Heart left ventricle (tissue), 16 donors: ENCODE results near the gene CNDP1. TPM values are rescaled to one million over a fixed set of nuclear protein-coding genes. Genes with fewer than 3 reads are reported as not detected.

Experiments used
- ATAC-seq, 4 donors: fragments of 200-7000 bp; cut with Tn5 transposase; one replicate each; pipeline ENCODE4 v1.9.1; 2020 to 2022; ENCODE audit warnings: moderate library complexity in 4 of 4, mild to moderate bottlenecking in 3 of 4, moderate number of reproducible peaks in 1 of 4
- DNase-seq, 5 donors: peaks; one replicate each; pipeline ENCODE4 v3.0.0-alpha.2; 2020
- H3K27ac ChIP-seq, 12 donors: fragments of 200-600 bp; sonication (generic) in 4 of 12; one replicate each; pipeline versions ENCODE4 v1.5.0 to v1.8.0; 2016 to 2022; ENCODE audit warnings: mild to moderate bottlenecking in 2 of 12
- H3K27me3 ChIP-seq, 9 donors: fragments of 200-600 bp; sonication (generic) in 2 of 9; one replicate each; pipeline versions ENCODE4 v1.5.1 to v1.8.0; 2016 to 2022; ENCODE audit warnings: mild to moderate bottlenecking in 3 of 9
- H3K36me3 ChIP-seq, 9 donors: fragments of 200-600 bp; sonication (generic) in 2 of 9; one replicate each; pipeline versions ENCODE4 v1.5.0 to v1.8.0; 2018 to 2022; ENCODE audit warnings: mild to moderate bottlenecking in 2 of 9
- H3K4me1 ChIP-seq, 12 donors: fragments of 200-600 bp; sonication (generic) in 4 of 12; one replicate each; pipeline versions ENCODE4 v1.5.0 to v1.8.0; 2016 to 2022; ENCODE audit warnings: mild to moderate bottlenecking in 3 of 12
- H3K4me3 ChIP-seq, 12 donors: fragments of 200-600 bp; sonication (generic) in 4 of 12; one replicate each; pipeline versions ENCODE4 v1.5.0 to v1.8.0; 2017 to 2022; ENCODE audit warnings: mild to moderate bottlenecking in 9 of 12, moderate library complexity in 4 of 12
- H3K9me3 ChIP-seq, 12 donors: fragments of 200-600 bp; sonication (generic) in 4 of 12; one replicate each; pipeline versions ENCODE4 v1.5.0 to v1.8.0; 2016 to 2022; ENCODE audit warnings: mild to moderate bottlenecking in 1 of 12
- POLR2A ChIP-seq, 2 donors: fragments of 450-650 bp; IDR thresholded peaks; one replicate each; pipeline ENCODE4 v1.6.1; 2017; ENCODE audit warnings: antibody characterized with exemption in 2 of 2, mild to moderate bottlenecking in 2 of 2, moderate library complexity in 2 of 2
- WGBS, 4 donors: extraction: QIAGEN DNeasy Blood & Tissue Kit in 2 of 4; methylation state at CpG; one replicate each; pipeline versions ENCODE4 v1.1.5 to v1.1.7; 2013 to 2018; 5-methylcytosine and 5-hydroxymethylcytosine counted together
- intact Hi-C, 10 donors: fragments of 100-400 bp; cut with DNase I; formaldehyde crosslinking; loops; one replicate each; pipeline versions ENCODE4 v1.11.1 to v1.14.2; 2022
- polyA plus RNA-seq, 2 donors: library from polyadenylated mRNA; stranded (reverse); fragments of 200-250 nt; gene quantifications; one replicate each; pipeline ENCODE4 v1.2.3, GENCODE V29; 2013
- total RNA-seq, 9 donors: library from RNA; depleted of rRNA in 2 of 9; stranded (reverse); fragments of >200 nt in 2 of 9; fragmentation: NEBNext Ultra II Directional in 3 of 9; extraction: Animal tissue kit (Norgen Biotek cat#: 25700) in 3 of 9; gene quantifications; one replicate each; pipeline versions ENCODE4 v1.1.0 to v1.2.4, GENCODE V29; 2016 to 2023
- TF ChIP-seq, protein P1 (sequence below), 12 donors: fragments of 200-600 bp; sonication (generic) in 4 of 12; IDR thresholded peaks; one replicate each; pipeline versions ENCODE4 v1.5.0 to v1.8.0; 2018 to 2022; ENCODE audit warnings: antibody characterized with exemption in 12 of 12, mild to moderate bottlenecking in 5 of 12
- donor health status: ischemic (EF 13 %, LVEDD 7.1; RV severe dilation, severe dysfunction).
- donor health status: healthy with polysubstance abuse.
- donor health status: DM: no; HTN: yes; CAD: no.
- donor health status: DM: no; HTN: no; CAD: no.
- donor health status: ischemic (EF 25% LVEDD 6.9; RV normal size, moderate dysfunction).
- donor health status: ischemic (EF 25% LVEDD 5.7; RV mildly dilated, moderate dysfunction).
- donor health status: healthy.
- donor health status: DM: yes; HTN: yes; CAD: no.
- donor health status: ischemic (EF 35%, LVEDD 5.7; RV mildly dilated, moderate dysfunction).
- donor health status: nonischemic (EF 11% LVEDD 7.7; RV severe dilation, severe dysfunction).
- donor health status: DM: yes; HTN: yes; CAD: no.
- donor health status: PGD.
- donor health status: ischemic (EF 29% LVEDD 5.4; RV normal size, mild dysfunction).
- donor health status: nonischemic (EF 23%, LVEDD 6.1; RV moderate dilation, normal function).

The CNDP1 gene
- total and polyA plus RNA-seq, 11 donors, result 0.03 TPM; not detected in 10

GRCh38 chr18:74532511-74533025, 1.7 kb upstream of the CNDP1 start:
- no peak for ATAC-seq
- intact Hi-C loops, result no loop called here
- TF ChIP-seq POLR2A (IDR thresholded peaks at IDR 0.05), result no peak
- TF ChIP-seq, protein P1, sequence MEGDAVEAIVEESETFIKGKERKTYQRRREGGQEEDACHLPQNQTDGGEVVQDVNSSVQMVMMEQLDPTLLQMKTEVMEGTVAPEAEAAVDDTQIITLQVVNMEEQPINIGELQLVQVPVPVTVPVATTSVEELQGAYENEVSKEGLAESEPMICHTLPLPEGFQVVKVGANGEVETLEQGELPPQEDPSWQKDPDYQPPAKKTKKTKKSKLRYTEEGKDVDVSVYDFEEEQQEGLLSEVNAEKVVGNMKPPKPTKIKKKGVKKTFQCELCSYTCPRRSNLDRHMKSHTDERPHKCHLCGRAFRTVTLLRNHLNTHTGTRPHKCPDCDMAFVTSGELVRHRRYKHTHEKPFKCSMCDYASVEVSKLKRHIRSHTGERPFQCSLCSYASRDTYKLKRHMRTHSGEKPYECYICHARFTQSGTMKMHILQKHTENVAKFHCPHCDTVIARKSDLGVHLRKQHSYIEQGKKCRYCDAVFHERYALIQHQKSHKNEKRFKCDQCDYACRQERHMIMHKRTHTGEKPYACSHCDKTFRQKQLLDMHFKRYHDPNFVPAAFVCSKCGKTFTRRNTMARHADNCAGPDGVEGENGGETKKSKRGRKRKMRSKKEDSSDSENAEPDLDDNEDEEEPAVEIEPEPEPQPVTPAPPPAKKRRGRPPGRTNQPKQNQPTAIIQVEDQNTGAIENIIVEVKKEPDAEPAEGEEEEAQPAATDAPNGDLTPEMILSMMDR (IDR thresholded peaks at IDR 0.05), result no peak
- Histone ChIP-seq H3K36me3 (no peaks in the 10 kb centered on the region), H3K9me3 (peaks cover 0 to 6% (median 0%) of the 10 kb centered on the region in 12 donors), H3K27ac (no peak overlapping the region), H3K4me3 (no peak overlapping the region), H3K4me1 (no peaks in the 10 kb centered on the region), H3K27me3 (no peaks in the 10 kb centered on the region)
- DNase-seq, result no peak
- 58 to 69% (median 64%) methylated on average over 9 of the region's 9 CpGs for WGBS, 4 donors

GRCh38 chr18:74533666-74534065, 634 bp upstream of the CNDP1 start:
- Histone ChIP-seq H3K4me3 (no peak overlapping the region), H3K27me3 (no peaks in the 10 kb centered on the region), H3K36me3 (no peaks in the 10 kb centered on the region), H3K27ac (no peak overlapping the region), H3K4me1 (no peaks in the 10 kb centered on the region), H3K9me3 (peaks cover 0 to 6% (median 0%) of the 10 kb centered on the region in 12 donors)
- ATAC-seq (no peak), DNase-seq (no peak)
- TF ChIP-seq, protein P1 (IDR thresholded peaks at IDR 0.05), result no peak
- TF ChIP-seq POLR2A (IDR thresholded peaks at IDR 0.05), result no peak
- intact Hi-C loops, result no loop called here
- WGBS, 4 donors, result 94 to 96% (median 95%) methylated on average over 12 of the region's 12 CpGs

GRCh38 chr18:74534981-74535649, 815 bp downstream of the CNDP1 start:
- Histone ChIP-seq H3K27me3 (no peaks in the 10 kb centered on the region), H3K27ac (no peak overlapping the region), H3K36me3 (no peaks in the 10 kb centered on the region), H3K9me3 (peaks cover 0 to 6% (median 0%) of the 10 kb centered on the region in 12 donors), H3K4me3 (no peak overlapping the region), H3K4me1 (no peaks in the 10 kb centered on the region)
- intact Hi-C loops, result no loop called here
- TF ChIP-seq, protein P1 (IDR thresholded peaks at IDR 0.05), result no peak
- no peak for TF ChIP-seq POLR2A (IDR thresholded peaks at IDR 0.05)
- 89 to 95% (median 93%) methylated on average over 9 of the region's 9 CpGs for WGBS, 4 donors
- ATAC-seq (no peak), DNase-seq (no peak)

DNA sequence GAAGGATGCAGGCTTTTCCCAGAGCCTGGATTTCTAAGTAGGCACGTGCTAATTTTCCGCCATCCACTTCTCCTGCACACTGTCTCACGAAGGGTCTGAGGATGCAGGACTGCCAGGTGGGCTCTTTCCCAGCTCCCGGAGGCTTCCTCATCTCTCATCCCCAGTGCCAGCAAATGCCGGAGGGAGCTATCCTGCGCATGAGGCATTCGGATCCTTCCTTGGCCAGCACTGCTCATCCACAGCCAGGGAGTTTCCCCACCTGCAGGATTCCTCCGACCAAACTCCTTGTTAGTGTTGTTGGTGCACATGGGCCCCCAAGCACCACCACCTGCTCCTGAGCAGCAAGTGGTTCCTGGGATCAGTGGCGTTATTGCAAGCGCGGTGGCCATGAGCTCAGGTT, 5.0 kb downstream of the CNDP1 start:
- DNase-seq, result no peak
- Histone ChIP-seq H3K4me3 (no peak overlapping the region), H3K36me3 (no peaks in the 10 kb centered on the region), H3K4me1 (peaks cover 0 to 16% (median 0%) of the 10 kb centered on the region in 12 donors), H3K27ac (no peak overlapping the region), H3K27me3 (no peaks in the 10 kb centered on the region), H3K9me3 (peaks cover 0 to 6% (median 0%) of the 10 kb centered on the region in 12 donors)
- no peak for ATAC-seq
- WGBS, 4 donors, result 84 to 96% (median 94%) methylated on average over 9 to 11 of the region's 11 CpGs
- intact Hi-C loops, result no loop called here
- TF ChIP-seq POLR2A (IDR thresholded peaks at IDR 0.05), result no peak
- TF ChIP-seq, protein P1 (IDR thresholded peaks at IDR 0.05), result no peak
